ENCODE data around the gene GPNMB. TPM values are rescaled to one million over a fixed set of nuclear protein-coding genes. Genes with fewer than 3 reads are reported as not detected.

GPNMB gene
- total and polyA plus RNA-seq, 10 of the 15 experiments (the other 5 are each of a cell fraction or from before 2014, with no cell fraction given) = 5.9 to 22.3 (median 10.0) TPM

DNA sequence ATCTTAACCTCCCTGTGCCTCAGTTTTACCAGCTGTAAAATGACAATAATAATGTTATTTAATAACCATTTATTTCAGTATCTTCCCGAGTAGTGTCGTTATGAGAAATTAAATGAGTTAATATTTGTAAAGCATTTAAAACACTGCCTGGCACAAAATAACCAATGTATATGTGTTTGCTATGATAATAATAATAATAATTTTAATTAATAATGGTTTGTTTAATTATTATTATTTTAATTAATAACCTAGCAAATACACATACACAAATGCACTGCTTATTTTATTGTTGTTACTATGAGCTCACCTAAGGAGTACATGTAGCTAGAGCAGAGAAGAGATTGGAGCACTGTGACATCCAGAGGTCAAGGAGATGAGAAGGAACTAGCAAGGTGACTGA is 18.2 kb upstream of the GPNMB start:
- CTCF ChIA-PET = no interaction called here
- no peak for ATAC-seq

DNA sequence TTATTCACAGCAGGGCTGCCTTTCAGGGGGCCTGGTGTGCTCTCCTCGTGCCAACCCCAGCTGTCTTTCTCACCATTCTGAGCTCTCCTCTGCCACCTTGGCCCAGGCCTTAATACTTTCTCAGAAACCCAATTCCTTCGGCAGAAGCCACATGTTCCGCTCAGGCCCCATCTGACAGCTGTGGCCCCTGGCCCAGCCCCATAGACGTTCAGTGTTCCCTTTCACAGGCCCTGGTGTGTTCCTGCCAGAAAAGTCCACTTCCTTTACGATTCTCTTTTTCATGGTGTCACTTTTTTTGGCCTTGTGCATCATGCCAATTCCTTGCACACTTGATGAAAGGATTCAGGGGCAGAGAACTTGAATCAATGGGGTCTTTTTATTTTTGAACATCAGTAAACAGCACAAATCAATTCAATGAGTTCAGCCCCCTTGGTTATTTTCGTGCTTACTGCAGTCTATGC is 15.9 kb upstream of the GPNMB start:
- no peaks in the 10 kb centered on the region for H4K20me1 ChIP-seq (ENCODE audit: control insufficient read depth, insufficient read depth)
- POLR2A ChIA-PET = no interaction called here
- WGBS (ENCODE audit: insufficient coverage, insufficient replicate concordance, low lambda C conversion rate, missing lambda C conversion rate) = 68% methylated on average over 6 of the region's 6 CpGs
- no peak for FAIRE-seq
- intact Hi-C loops (cut with micrococcal nuclease; ENCODE audit: unreplicated experiment) = no loop called here
- peaks cover 17% of the 10 kb centered on the region for H3K4me1 ChIP-seq (ENCODE audit: control insufficient read depth, insufficient read depth, low read length)
- H3K27ac ChIP-seq (ENCODE audit: control insufficient read depth, insufficient read depth) = no peak overlapping the region
- no peak overlapping the region for H3K9ac ChIP-seq (ENCODE audit: control insufficient read depth, insufficient read depth, low read length)
- no TSS peak for BruUV-seq (replicated peaks)
- H3K79me2 ChIP-seq (ENCODE audit: control insufficient read depth, insufficient read depth, low read length) = no peaks in the 10 kb centered on the region
- no peak for ATAC-seq
- SMC1A ChIA-PET (ENCODE audit: uncharacterized antibody, unreplicated experiment) = interaction anchor here (1.2 to 1.5 kb wide), 2 partner anchors 11 to 32 kb away, joined by 3 to 4 read pairs; no protein-coding TSS in a partner anchor
- no peak for DNase-seq (ENCODE audit: low read depth, low spot score)
- RAD21 ChIA-PET (ENCODE audit: unreplicated experiment) = no interaction called here
- no peaks in the 10 kb centered on the region for H3K27me3 ChIP-seq (replicated peaks in 1 of 2; ENCODE audit: control insufficient read depth in 2 of 2, insufficient read depth in 2 of 2, low read length in 1 of 2)
- H2AFZ ChIP-seq (ENCODE audit: control insufficient read depth, low read depth, low read length) = no peak overlapping the region
- CTCF ChIA-PET = interaction anchor here (0.8 kb wide), 1 partner anchor 17 kb away, joined by 3 read pairs; no protein-coding TSS in a partner anchor
- in situ Hi-C loops (cut with MboI) = no loop called here
- H3K4me2 ChIP-seq (ENCODE audit: control insufficient read depth, insufficient read depth) = no peak overlapping the region
- no peaks in the 10 kb centered on the region for H3K9me3 ChIP-seq (replicated peaks; ENCODE audit: control insufficient read depth, insufficient read depth, low read length)
- no peak overlapping the region for H3K4me3 ChIP-seq
- TF ChIP-seq EED (IDR thresholded peaks at IDR 0.05; ENCODE audit: low read depth) = no peak
- no peak for TF ChIP-seq TCF7 (IDR thresholded peaks at IDR 0.05; ENCODE audit: borderline replicate concordance)
- no peaks in the 10 kb centered on the region for H3K36me3 ChIP-seq (ENCODE audit: control insufficient read depth in 2 of 2, insufficient read depth in 2 of 2, low read length in 1 of 2)

More for the DNA sequence above, 18.2 kb upstream of the GPNMB start:
- FAIRE-seq = no peak
- intact Hi-C loops (cut with micrococcal nuclease; ENCODE audit: unreplicated experiment) = no loop called here
- Histone ChIP-seq H3K27ac (ENCODE audit: control insufficient read depth, insufficient read depth) (no peak overlapping the region), H3K4me2 (ENCODE audit: control insufficient read depth, insufficient read depth) (no peak overlapping the region), H3K9me3 (replicated peaks; ENCODE audit: control insufficient read depth, insufficient read depth, low read length) (no peaks in the 10 kb centered on the region), H3K79me2 (ENCODE audit: control insufficient read depth, insufficient read depth, low read length) (no peaks in the 10 kb centered on the region), H3K4me3 (no peak overlapping the region), H4K20me1 (ENCODE audit: control insufficient read depth, insufficient read depth) (no peaks in the 10 kb centered on the region), H3K4me1 (ENCODE audit: control insufficient read depth, insufficient read depth, low read length) (peaks cover 2% of the 10 kb centered on the region; the same call in 1 of the 2 replicates), H2AFZ (ENCODE audit: control insufficient read depth, low read depth, low read length) (no peak overlapping the region), H3K27me3 (replicated peaks in 1 of 2; ENCODE audit: control insufficient read depth in 2 of 2, insufficient read depth in 2 of 2, low read length in 1 of 2) (no peaks in the 10 kb centered on the region), H3K9ac (ENCODE audit: control insufficient read depth, insufficient read depth, low read length) (no peak overlapping the region), H3K36me3 (ENCODE audit: control insufficient read depth in 2 of 2, insufficient read depth in 2 of 2, low read length in 1 of 2) (no peaks in the 10 kb centered on the region)
- no peak for DNase-seq (ENCODE audit: low read depth, low spot score)
- ChIA-PET POLR2A (no interaction called here), SMC1A (ENCODE audit: uncharacterized antibody, unreplicated experiment) (interaction anchor here (0.9 to 1.3 kb wide), 3 partner anchors 31 to 142 kb away, joined by 3 to 4 read pairs (median 3); no protein-coding TSS in a partner anchor), RAD21 (ENCODE audit: unreplicated experiment) (no interaction called here)
- BruUV-seq (replicated peaks) = no TSS peak
- TF ChIP-seq NBN (IDR thresholded peaks at IDR 0.05) = no peak
- WGBS (ENCODE audit: insufficient coverage, insufficient replicate concordance, low lambda C conversion rate, missing lambda C conversion rate) = 95% methylated on average over 2 of the region's 2 CpGs
- in situ Hi-C loops (cut with MboI) = no loop called here

All from GM12878 (cell line).